Lower leg skin (tissue), 4 donors: Measurements from ENCODE around the gene TBX18. TPM values are rescaled to one million over a fixed set of nuclear protein-coding genes. Genes with fewer than 3 reads are reported as not detected.

ENCODE experiments used
- DNase-seq, 2 donors: peaks; one replicate each; pipeline ENCODE4 v3.0.0-alpha.2; 2019; ENCODE audit warnings: low spot score in 2 of 2
- H3K4me3 ChIP-seq: fragments of 200-600 bp; sonication (generic); 2 replicates; pipeline ENCODE4 v1.5.1; 2017; ENCODE audit warnings: mild to moderate bottlenecking, low read depth; ENCODE audit not compliant: poor library complexity, severe bottlenecking
- CTCF ChIP-seq, 3 donors: fragments of 450-650 bp; IDR thresholded peaks; one replicate each; pipeline ENCODE4 v1.5.1; 2016; ENCODE audit warnings: antibody characterized with exemption in 3 of 3, mild to moderate bottlenecking in 3 of 3, moderate library complexity in 2 of 3
- POLR2A ChIP-seq, 2 donors: fragments of 450-650 bp; IDR thresholded peaks; one replicate each; pipeline ENCODE4 v1.6.1; 2016 to 2017; ENCODE audit warnings: antibody characterized with exemption in 2 of 2, mild to moderate bottlenecking in 1 of 2, moderate library complexity in 1 of 2
- WGBS, 2 donors: methylation state at CpG; one replicate each; pipeline ENCODE4 v1.1.5; 2018; 5-methylcytosine and 5-hydroxymethylcytosine counted together
- intact Hi-C: fragments of 100-400 bp; cut with DNase I; formaldehyde crosslinking; loops from one replicate; pipeline ENCODE4 v1.15.0; 2023; ENCODE audit warnings: low total_unique reads
- total RNA-seq, 4 donors: library from RNA; depleted of rRNA; stranded (reverse); fragments of >200 nt; gene quantifications; one replicate each; pipeline ENCODE4 v1.1.0, GENCODE V29; 2016

The TBX18 gene
- total RNA-seq, 4 donors from 2014 or later: 1.1 to 8.6 (median 4.2) TPM

- intact Hi-C loops: no loop called here
- DNase-seq: no peak
- TF ChIP-seq POLR2A (IDR thresholded peaks at IDR 0.05) (no peak), CTCF (IDR thresholded peaks at IDR 0.05) (no peak)
- 2 to 5% methylated on average over 9 to 14 of the region's 14 CpGs for WGBS, 2 donors
- peak overlapping the region; percentile 18 for H3K4me3 ChIP-seq
These were observed 8.7 kb upstream of the TBX18 start for GRCh38 chr6:84773133-84773430.

GRCh38 chr6:84772428-84773132, 8.2 kb upstream of the TBX18 start:
- intact Hi-C loops: no loop called here
- TF ChIP-seq POLR2A (IDR thresholded peaks at IDR 0.05): no peak
- TF ChIP-seq CTCF (IDR thresholded peaks at IDR 0.05): no peak
- 10 to 16% methylated on average over 35 of the region's 35 CpGs for WGBS, 2 donors
- H3K4me3 ChIP-seq: no peak overlapping the region
- no peak for DNase-seq

GRCh38 chr6:84771756-84772356, 7.5 kb upstream of the TBX18 start:
- intact Hi-C loops: no loop called here
- TF ChIP-seq POLR2A (IDR thresholded peaks at IDR 0.05): no peak
- DNase-seq: no peak
- 34 to 40% methylated on average over 16 of the region's 16 CpGs for WGBS, 2 donors
- H3K4me3 ChIP-seq: no peak overlapping the region

- 34 to 44% methylated on average over 6 of the region's 6 CpGs for WGBS, 2 donors
- H3K4me3 ChIP-seq: no peak overlapping the region
- TF ChIP-seq POLR2A (IDR thresholded peaks at IDR 0.05) (no peak), CTCF (IDR thresholded peaks at IDR 0.05) (no peak)
- DNase-seq: no peak
- intact Hi-C loops: no loop called here
These were observed 6.8 kb upstream of the TBX18 start for GRCh38 chr6:84771125-84771755.

- H3K4me3 ChIP-seq: no peak overlapping the region
- intact Hi-C loops: no loop called here
- WGBS, 2 donors: 41 to 50% methylated on average over 5 of the region's 5 CpGs
- DNase-seq: no peak
- TF ChIP-seq CTCF (IDR thresholded peaks at IDR 0.05): no peak
- no peak for TF ChIP-seq POLR2A (IDR thresholded peaks at IDR 0.05)
These were observed 6.1 kb upstream of the TBX18 start for GRCh38 chr6:84770521-84770920.

- WGBS, 2 donors: 22 to 24% methylated on average over 5 of the region's 5 CpGs
- no peak overlapping the region for H3K4me3 ChIP-seq
- TF ChIP-seq POLR2A (IDR thresholded peaks at IDR 0.05): no peak
- TF ChIP-seq CTCF (IDR thresholded peaks at IDR 0.05): no peak
- intact Hi-C loops: no loop called here
- no peak for DNase-seq
These were observed 4.9 kb upstream of the TBX18 start for GRCh38 chr6:84769306-84769705.
